ENCODE measurements around the gene GRM5. TPM values are rescaled to one million over a fixed set of nuclear protein-coding genes. Genes with fewer than 3 reads are reported as not detected.

The GRM5 gene
- polyA plus RNA-seq, 4 donors, result 0.14 to 0.18 (median 0.16) TPM

- no peak for DNase-seq (ENCODE audit: low read depth in 4 of 4, low spot score in 3 of 4)
Measured at GRCh38 chr11:88626216-88626615, 439.6 kb downstream of the GRM5 start.

GRCh38 chr11:88623531-88623930, 442.3 kb downstream of the GRM5 start:
- DNase-seq (ENCODE audit: low read depth in 4 of 4, low spot score in 3 of 4), result no peak

GRCh38 chr11:88620568-88621130, 445.1 kb downstream of the GRM5 start:
- DNase-seq (ENCODE audit: low read depth in 4 of 4, low spot score in 3 of 4), result no peak

- DNase-seq (ENCODE audit: low read depth in 4 of 4, low spot score in 3 of 4), result no peak
Measured at GRCh38 chr11:88619656-88620385, 446.0 kb downstream of the GRM5 start.

- no peak for DNase-seq (ENCODE audit: low read depth in 4 of 4, low spot score in 3 of 4)
Measured at GRCh38 chr11:88619071-88619425, 446.7 kb downstream of the GRM5 start.

GRCh38 chr11:88618327-88619070, 447.3 kb downstream of the GRM5 start:
- DNase-seq (ENCODE audit: low read depth in 4 of 4, low spot score in 3 of 4), result no peak

GRCh38 chr11:88617226-88617625, 448.6 kb downstream of the GRM5 start:
- DNase-seq (ENCODE audit: low read depth in 4 of 4, low spot score in 3 of 4), result no peak

GRCh38 chr11:88604260-88604659, 461.5 kb downstream of the GRM5 start:
- no peak for DNase-seq (ENCODE audit: low read depth in 4 of 4, low spot score in 3 of 4)

- peak in 2 of 4 donors; percentile 2 for DNase-seq (ENCODE audit: low read depth in 4 of 4, low spot score in 3 of 4)
Measured at GRCh38 chr11:88603091-88603867, 462.5 kb downstream of the GRM5 start.

- no peak for DNase-seq (ENCODE audit: low read depth in 4 of 4, low spot score in 3 of 4)
Measured at GRCh38 chr11:88597387-88597786, 468.4 kb downstream of the GRM5 start.

- no peak for DNase-seq (ENCODE audit: low read depth in 4 of 4, low spot score in 3 of 4)
Measured at GRCh38 chr11:88596786-88597185, 469.0 kb downstream of the GRM5 start.

- no peak for DNase-seq (ENCODE audit: low read depth in 4 of 4, low spot score in 3 of 4)
Measured at GRCh38 chr11:88594274-88594950, 471.4 kb downstream of the GRM5 start.

- DNase-seq (ENCODE audit: low read depth in 4 of 4, low spot score in 3 of 4), result no peak
Measured at GRCh38 chr11:88590361-88590760, 475.4 kb downstream of the GRM5 start.

- DNase-seq (ENCODE audit: low read depth in 4 of 4, low spot score in 3 of 4), result no peak
Measured at GRCh38 chr11:88583251-88583650, 482.5 kb downstream of the GRM5 start.

GRCh38 chr11:88579466-88579865, 486.3 kb downstream of the GRM5 start:
- no peak for DNase-seq (ENCODE audit: low read depth in 4 of 4, low spot score in 3 of 4)

- no peak for DNase-seq (ENCODE audit: low read depth in 4 of 4, low spot score in 3 of 4)
Measured at GRCh38 chr11:88576741-88577140, 489.0 kb downstream of the GRM5 start.

- DNase-seq (ENCODE audit: low read depth in 4 of 4, low spot score in 3 of 4), result peak in 1 of 4 donors; percentile 20
Measured at GRCh38 chr11:88575916-88576315, 489.9 kb downstream of the GRM5 start.

- no peak for DNase-seq (ENCODE audit: low read depth in 4 of 4, low spot score in 3 of 4)
Measured at GRCh38 chr11:88569342-88569741, 496.4 kb downstream of the GRM5 start.

- no peak for DNase-seq (ENCODE audit: low read depth in 4 of 4, low spot score in 3 of 4)
Measured at GRCh38 chr11:88555829-88556202, 510.0 kb downstream of the GRM5 start.

GRCh38 chr11:88555018-88555828, 510.6 kb downstream of the GRM5 start:
- DNase-seq (ENCODE audit: low read depth in 4 of 4, low spot score in 3 of 4), result peak in 3 of 4 donors; percentile 49 to 55 (median 54)

Data from left renal pelvis (tissue), 4 donors.